Left ventricle myocardium inferior (tissue), 1 donor: ENCODE data around the gene HES4. TPM values are rescaled to one million over a fixed set of nuclear protein-coding genes. Genes with fewer than 3 reads are reported as not detected.

Source experiments
- DNase-seq: peaks from one replicate; pipeline ENCODE4 v3.0.0-alpha.2; 2020
- H3K27ac ChIP-seq: fragments of 200-600 bp; replicated peaks from 2 replicates; pipeline ENCODE4 v1.8.0; 2021
- H3K27me3 ChIP-seq: fragments of 200-600 bp; 2 replicates; pipeline ENCODE4 v1.8.0; 2021; ENCODE audit warnings: low read depth
- H3K36me3 ChIP-seq: fragments of 200-600 bp; 2 replicates; pipeline ENCODE4 v1.8.0; 2021
- H3K4me1 ChIP-seq: fragments of 200-600 bp; 2 replicates; pipeline ENCODE4 v1.8.0; 2021
- H3K4me3 ChIP-seq: fragments of 200-600 bp; 2 replicates; pipeline ENCODE4 v1.8.0; 2021; ENCODE audit warnings: mild to moderate bottlenecking, moderate library complexity
- H3K9me3 ChIP-seq: fragments of 200-600 bp; replicated peaks from 2 replicates; pipeline ENCODE4 v1.8.0; 2021
- CTCF ChIP-seq: fragments of 200-600 bp; IDR thresholded peaks from 2 replicates; pipeline ENCODE4 v1.8.0; 2021; ENCODE audit warnings: antibody characterized with exemption, mild to moderate bottlenecking, borderline replicate concordance
- intact Hi-C: fragments of 100-400 bp; cut with micrococcal nuclease; formaldehyde crosslinking; loops from one replicate; pipeline ENCODE4 v1.11.0; 2022
- total RNA-seq: library from RNA; stranded (reverse); fragmentation: NEBNext Ultra II Directional; extraction: Animal tissue kit (Norgen Biotek cat#: 25700); gene quantifications from one replicate; pipeline ENCODE4 v1.2.1, GENCODE V29; 2021
- donor health status: DM: no; HTN: yes; CAD: no; lungs with severe emphysema.

HES4 gene
- total RNA-seq, 1 donor from 2014 or later: 34.0 TPM

DNA sequence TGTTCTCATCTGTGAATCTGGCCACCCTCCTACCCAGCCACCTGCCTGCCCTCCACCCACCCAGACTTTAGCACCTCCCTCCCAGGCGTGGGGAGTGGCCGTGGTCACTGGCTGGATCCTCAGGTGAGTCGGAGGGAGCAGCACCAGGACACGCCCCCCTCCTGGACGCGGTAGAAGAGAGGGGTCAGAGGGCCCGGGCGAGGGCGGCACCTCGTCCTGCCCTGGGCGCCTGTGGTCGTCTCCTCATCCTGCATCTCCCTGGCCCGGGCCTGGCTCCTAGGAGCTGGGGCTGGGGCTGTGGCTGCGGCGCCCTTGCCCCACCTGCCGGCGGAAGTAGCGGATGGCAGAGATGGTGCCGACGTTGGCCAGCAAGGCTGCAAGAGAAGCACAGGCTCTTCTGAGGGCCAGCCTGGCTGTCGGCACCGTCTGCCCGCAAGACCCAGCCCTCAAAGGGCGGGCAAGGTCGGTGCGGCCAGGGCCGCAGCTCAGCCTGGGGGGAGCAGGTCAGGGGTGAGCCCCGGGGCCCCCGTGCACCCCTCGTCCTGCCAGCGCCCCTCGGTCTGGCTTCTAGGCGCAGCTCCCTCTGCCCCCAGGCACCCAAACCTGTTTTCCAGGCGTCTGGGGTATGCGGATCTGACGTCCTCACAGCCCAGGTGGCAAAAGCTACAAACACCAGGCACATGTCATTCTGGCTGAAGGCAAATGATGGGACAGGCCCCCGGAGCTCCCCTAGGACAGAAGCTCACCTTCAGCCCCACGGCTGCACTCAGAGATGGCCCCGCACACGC, 23.8 kb downstream of the HES4 start:
- Histone ChIP-seq H3K4me3 (peak overlapping the region; percentile 54), H3K27me3 (peaks cover 58% of the 10 kb centered on the region), H3K4me1 (peaks cover 27% of the 10 kb centered on the region), H3K9me3 (no peaks in the 10 kb centered on the region), H3K36me3 (peaks cover 17% of the 10 kb centered on the region), H3K27ac (peak overlapping the region; percentile 76)
- peak; percentile 48 for TF ChIP-seq CTCF
- no peak for DNase-seq
- intact Hi-C loops: no loop called here

DNA sequence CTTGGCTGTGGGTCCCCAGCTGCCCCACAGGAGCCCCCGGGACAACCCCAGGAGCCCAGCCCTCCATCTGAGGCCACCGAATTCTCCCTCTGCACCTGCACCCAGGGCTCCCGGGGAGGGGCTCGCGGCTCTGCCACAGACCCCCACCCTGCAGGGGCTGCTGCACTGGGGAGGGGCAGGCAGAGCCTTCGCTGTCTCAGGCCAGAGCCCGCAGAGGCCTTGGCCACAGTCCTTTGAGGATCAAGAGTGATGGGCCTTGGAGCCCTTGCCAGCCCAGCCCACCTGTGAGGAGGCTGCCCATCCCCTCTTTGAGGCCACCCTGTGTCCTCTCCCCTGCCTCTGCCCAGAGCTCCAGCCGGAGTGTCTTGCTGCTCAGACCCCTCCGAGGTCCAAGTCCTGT, 24.5 kb downstream of the HES4 start:
- no peak overlapping the region for H3K4me3 ChIP-seq
- peaks cover 65% of the 10 kb centered on the region for H3K27me3 ChIP-seq
- DNase-seq: no peak
- intact Hi-C loops: no loop called here
- peaks cover 17% of the 10 kb centered on the region for H3K36me3 ChIP-seq
- TF ChIP-seq CTCF: no peak
- H3K9me3 ChIP-seq: no peaks in the 10 kb centered on the region
- peaks cover 26% of the 10 kb centered on the region for H3K4me1 ChIP-seq
- H3K27ac ChIP-seq: peak overlapping the region; percentile 76

GRCh38 chr1:974687-975328, 25.1 kb downstream of the HES4 start:
- peaks cover 65% of the 10 kb centered on the region for H3K27me3 ChIP-seq
- H3K9me3 ChIP-seq: no peaks in the 10 kb centered on the region
- H3K4me1 ChIP-seq: peaks cover 21% of the 10 kb centered on the region
- peak overlapping the region; percentile 76 for H3K27ac ChIP-seq
- intact Hi-C loops: no loop called here
- no peak for TF ChIP-seq CTCF
- H3K4me3 ChIP-seq: no peak overlapping the region
- H3K36me3 ChIP-seq: peaks cover 17% of the 10 kb centered on the region
- no peak for DNase-seq

DNA sequence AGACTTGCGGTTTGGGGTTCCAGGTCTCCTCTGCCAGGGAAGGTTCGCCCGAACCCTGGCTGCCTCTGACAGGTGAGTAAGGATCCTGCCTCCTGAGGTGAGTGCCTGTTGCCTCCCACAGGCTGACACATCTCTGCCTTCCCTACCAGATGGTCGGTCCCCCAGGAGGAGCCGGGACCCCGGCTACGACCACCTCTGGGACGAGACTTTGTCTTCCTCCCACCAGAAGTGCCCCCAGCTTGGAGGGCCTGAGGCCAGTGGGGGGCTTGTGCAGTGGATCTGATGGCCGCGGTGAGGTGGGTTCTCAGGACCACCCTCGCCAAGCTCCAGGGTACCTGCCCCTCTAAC, 25.6 kb downstream of the HES4 start:
- no peak for TF ChIP-seq CTCF
- peaks cover 15% of the 10 kb centered on the region for H3K4me1 ChIP-seq
- H3K9me3 ChIP-seq: no peaks in the 10 kb centered on the region
- DNase-seq: no peak
- intact Hi-C loops: no loop called here
- H3K36me3 ChIP-seq: peaks cover 12% of the 10 kb centered on the region
- peaks cover 70% of the 10 kb centered on the region for H3K27me3 ChIP-seq
- peak overlapping the region; percentile 76 for H3K27ac ChIP-seq
- H3K4me3 ChIP-seq: no peak overlapping the region

DNA sequence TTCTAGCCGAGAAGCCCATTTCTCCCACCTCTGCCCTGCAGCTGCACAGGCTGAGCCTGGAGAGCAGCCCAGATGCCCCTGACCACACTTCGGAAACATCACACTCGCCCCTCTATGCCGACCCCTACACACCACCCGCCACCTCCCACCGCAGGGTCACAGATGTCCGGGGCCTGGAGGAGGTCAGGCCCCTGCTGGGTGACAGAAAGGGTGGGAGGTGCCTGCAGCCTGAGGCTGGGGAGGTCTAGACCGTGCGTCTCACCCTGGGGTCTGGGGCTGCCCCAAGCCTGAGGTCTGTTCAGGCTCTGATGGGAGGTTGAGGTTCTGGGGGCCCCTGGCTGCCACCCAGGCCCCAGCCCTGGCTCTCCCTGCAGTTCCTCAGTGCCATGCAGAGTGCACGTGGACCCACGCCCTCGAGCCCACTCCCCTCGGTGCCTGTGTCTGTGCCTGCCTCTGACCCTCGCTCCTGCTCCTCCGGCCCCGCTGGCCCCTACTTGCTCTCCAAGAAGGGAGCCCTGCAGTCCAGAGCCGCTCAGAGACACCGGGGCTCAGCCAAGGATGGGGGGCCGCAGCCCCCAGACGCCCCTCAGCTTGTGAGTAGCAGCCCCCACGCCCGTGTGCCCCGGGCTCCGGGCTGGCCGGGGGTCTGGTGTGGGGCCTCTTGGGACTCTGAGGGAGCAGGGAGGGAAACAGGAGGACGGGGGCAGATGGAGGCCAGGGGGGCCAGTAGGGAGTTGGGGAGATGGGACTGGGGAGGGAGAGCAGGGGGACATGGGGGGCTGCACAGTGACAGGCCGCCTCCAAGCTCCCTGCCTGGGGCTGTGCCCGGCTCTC, 26.2 kb downstream of the HES4 start:
- no peaks in the 10 kb centered on the region for H3K9me3 ChIP-seq
- peaks cover 76% of the 10 kb centered on the region for H3K27me3 ChIP-seq
- peaks cover 9% of the 10 kb centered on the region for H3K4me1 ChIP-seq
- intact Hi-C loops: no loop called here
- no peak overlapping the region for H3K4me3 ChIP-seq
- no peak for TF ChIP-seq CTCF
- peak overlapping the region; percentile 76 for H3K27ac ChIP-seq
- no peak for DNase-seq
- H3K36me3 ChIP-seq: peaks cover 6% of the 10 kb centered on the region
